ENCODE data around the gene RTTN. TPM values are rescaled to one million over a fixed set of nuclear protein-coding genes. Genes with fewer than 3 reads are reported as not detected.
"Not testable (repeated sequence)": the region's sequence is repeated elsewhere in the genome, so short reads cannot be mapped to it uniquely, and the experiment has no call there.

Gene RTTN, protein sequence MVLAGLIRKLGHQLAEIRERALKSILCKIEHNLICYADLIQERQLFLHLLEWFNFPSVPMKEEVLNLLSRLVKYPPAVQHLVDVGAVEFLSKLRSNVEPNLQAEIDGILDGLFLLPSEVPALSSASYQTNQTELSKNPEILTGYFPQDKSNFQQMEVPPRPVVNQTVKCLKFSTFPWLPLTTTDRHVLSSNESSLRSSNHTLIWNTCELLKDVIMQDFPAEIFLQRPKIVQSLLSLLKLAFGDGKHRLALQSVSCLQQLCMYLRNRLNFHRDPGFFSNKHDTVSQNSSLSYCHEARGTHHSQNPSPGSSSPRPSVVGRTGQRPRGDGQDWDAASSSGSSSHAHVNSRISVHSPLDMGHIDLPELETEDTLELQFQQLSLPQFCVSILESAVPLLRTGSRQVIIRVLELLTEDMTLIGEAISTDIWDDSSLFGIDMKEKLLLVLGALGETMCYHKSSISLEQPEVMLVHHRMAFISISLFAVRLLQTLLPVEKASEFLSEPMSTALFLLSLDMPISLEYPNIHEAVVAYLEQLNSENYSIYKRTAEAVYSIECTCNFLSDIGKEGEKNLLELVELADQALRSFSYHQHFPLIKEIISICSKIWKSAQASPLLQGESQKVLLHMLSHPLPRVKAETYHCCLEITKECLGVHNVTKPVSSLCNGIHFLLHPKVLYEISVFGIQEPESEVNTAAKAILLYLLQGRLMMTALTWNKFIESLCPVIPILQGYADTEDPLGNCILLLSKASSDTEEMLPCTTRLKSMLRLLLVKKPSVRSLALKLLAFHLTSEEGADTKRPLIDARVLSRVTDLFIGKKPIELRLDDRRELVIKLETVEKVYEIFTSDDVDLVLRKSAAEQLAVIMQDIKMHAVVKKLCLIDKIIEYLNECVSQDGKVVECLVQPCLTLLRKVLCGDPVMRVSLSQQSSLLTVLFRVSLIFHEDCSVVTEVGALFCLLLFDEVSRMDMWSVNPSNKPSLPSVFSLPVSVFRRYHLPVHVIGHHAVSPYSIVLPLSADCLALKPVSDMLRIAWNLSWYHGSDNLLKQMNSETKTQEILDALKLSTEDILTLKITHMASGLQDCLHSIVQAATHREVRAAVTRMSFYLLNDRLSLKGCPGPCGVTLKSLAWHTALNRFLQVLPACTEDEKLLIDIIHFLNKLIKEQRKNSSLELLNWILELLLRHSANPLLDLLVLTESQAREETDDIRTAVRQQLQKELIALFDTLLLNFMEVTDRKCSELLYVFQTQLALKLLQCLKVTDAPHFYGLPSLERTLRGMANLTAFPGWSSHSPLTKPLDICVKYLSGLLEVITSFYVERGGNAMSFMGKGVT (N-terminal part only)
- 10 to 100 TPM in 1 of 2 donors, 1 to 10 TPM in 1; 7.1 to 10.0 TPM for total RNA-seq
- long read RNA-seq, partial matches to known transcripts: 1 of 2 reads
- long read RNA-seq, other reads (novel, unspliced or antisense): 1 of 2 reads

DNA sequence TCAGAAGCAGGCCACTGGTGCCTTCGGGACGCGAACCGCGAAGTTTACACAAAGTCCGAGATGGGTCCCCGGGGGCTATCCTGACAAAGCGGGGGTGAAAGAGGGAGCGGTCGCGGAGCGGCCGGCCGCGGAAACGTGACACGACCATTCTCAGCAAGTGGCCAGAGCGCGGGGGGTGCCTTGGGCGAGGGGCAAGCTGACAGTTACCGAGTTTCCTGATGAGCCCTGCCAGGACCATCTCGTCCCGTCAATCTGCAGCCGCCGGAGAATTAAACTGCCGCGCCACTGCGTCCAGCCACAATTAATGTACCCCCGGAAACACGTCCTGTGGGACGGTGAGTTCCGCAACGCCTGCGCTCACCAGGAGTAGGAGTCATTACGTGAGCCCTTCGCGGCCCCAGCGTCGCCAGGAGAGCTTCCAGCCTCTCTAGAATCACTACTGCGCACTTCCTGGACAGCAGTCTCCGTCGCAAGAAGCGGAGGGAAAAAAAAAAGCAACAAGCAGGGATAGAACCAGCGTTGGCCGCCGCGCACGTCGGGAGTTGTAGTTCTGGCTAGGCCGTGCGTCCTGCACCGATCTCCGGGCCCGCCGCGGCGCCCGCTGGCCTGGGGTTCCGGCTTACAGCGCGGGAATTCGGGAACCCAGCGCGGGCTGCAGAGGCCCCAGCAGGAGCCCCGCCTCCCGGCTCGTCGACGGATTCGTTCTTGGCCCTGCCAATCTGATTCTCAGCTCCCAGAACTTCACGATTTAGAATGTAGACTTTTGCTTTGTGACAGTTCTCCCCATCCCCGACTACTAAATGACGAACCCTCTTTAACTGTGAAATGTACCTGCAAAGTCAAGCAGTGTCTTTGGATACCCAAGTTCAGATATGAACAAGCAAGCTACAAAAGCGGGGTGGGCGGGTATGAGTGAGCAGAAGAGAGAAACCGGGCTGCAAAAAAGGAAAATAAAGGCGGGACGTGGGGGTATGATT is at the start of gene RTTN:
RTTN (minus strand) TSS at position 267 of the 977 bp plus-strand sequence; CDS start at position 238, 29 bp downstream.
- peak; percentile 99 for ATAC-seq
- intact Hi-C loops (cut with DNase I, micrococcal nuclease): no loop called here

DNA sequence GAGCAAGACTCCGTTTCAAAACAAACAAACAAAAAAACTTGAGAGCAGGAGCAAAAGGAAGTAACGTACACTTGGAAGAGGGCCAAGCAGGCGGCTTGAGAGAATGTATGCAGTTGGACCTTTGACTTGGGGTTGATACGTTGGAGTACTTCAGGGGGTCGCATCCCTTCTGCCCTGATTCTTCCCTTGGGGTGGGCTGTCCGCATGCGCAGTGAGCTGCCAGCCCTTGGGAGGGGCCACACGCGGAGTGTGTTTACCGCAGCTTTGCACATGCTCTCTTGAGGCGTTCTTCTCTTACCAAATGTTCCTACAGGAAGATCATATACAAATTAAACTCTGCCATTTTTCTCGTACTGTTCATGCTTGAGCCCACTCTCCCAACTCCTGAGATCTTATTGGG is 45.3 kb upstream of the RTTN start:
- intact Hi-C loops (cut with DNase I, micrococcal nuclease): no loop called here
- ATAC-seq: no peak
- peak in 1 of 2 donors; percentile 13 for DNase-seq

More for the DNA sequence above, at the start of gene RTTN:
- peak; percentile 93 to 96 for DNase-seq

DNA sequence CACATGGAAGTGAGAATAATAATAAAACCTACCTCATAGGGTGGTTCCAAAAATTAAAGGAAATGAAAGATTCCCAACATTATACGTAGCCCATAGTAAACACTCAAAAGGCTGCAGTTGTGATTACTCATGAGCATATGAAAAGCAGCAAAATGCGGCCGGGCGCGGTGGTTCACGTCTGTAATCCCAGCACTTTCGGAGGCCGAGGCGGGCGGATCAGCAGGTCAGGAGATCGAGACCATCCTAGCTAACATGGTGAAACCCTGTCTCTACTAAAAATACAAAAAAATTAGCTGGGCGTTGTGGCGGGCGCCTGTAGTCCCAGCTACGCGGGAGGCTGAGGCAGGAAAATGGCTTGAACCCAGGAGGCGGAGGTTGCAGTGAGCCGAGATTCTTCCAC is 44.4 kb upstream of the RTTN start:
- intact Hi-C loops (cut with DNase I, micrococcal nuclease); ATAC-seq; DNase-seq: not testable (repeated sequence)

DNA sequence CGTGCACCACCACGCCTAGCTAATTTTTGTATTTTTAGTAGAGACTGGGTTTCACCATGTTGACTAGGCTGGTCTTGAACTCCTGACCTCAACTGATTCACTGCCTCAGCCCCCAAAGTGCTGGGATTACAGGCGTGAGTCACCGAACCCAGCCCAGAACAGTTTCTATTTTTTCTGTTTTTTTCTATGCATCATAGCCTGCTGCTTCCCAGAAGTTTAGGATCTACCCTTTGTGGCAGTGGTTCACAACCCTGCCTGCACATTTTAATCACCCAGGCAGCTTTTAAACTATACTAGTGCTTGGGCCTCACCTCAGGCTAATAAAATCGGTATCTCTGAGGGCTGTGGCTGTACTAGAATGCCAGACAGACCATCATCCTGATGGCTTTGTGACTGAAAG is 43.6 kb upstream of the RTTN start:
- intact Hi-C loops (cut with DNase I, micrococcal nuclease): no loop called here
- no peak for DNase-seq
- ATAC-seq: no peak

DNA sequence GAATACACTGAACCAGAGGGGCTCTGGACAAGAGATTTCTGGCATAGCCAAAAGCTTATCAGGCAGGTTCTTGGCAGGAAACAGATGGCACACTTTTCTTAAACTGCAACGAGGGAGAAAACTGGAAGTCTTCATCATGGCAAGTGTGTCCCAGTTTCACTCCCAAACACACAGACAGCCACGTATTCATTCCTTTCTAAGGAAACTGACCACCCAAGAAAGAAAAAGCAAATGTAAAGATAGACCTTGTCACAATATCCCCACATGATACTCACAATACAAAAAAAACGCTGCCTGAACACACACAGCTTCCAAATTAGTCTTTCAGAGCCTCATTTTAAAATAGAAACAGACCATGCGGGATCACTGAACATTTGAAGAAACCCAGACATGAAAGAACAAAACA is 40.6 kb upstream of the RTTN start:
- intact Hi-C loops (cut with DNase I, micrococcal nuclease): no loop called here
- no peak for DNase-seq
- no peak for ATAC-seq

DNA sequence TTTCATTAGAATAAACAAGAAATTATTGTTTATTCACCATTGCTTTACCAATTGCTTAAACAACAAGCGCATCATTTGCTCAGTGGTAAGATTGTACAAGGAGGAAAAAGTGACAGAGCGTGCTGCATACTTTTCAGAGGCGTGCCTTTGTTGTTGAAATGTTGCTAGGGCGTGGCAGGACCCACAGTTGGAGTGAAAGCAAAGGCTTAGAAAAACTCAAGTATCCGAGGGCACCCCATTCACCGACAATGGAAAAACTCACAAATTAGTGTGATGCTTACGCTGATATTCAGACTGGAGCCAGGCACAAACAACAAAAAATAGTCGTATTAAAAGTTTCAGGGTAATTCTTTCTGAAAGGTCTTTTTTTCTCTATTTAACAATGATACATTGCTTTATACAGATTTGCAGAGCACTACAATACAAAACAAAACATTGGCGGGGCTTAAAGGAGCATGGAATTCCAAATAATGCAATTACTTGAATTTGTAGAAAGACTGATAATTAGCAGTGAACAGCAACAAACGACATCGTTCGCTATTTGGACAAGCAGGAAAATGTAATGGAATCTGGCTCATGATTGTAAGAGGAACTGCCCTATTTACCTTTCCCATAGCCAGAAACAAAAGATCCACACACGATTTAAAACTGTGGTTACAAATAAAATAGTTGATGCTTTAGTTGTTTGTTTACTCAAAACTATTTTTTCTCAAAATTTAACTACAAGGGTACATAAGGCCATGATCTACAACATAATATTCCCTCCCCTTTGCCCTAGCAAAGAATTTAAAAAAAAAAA is 37.8 kb upstream of the RTTN start:
- intact Hi-C loops (cut with DNase I, micrococcal nuclease): no loop called here
- ATAC-seq (peak; percentile 91), DNase-seq (peak in 1 of 2 donors; percentile 62)

DNA sequence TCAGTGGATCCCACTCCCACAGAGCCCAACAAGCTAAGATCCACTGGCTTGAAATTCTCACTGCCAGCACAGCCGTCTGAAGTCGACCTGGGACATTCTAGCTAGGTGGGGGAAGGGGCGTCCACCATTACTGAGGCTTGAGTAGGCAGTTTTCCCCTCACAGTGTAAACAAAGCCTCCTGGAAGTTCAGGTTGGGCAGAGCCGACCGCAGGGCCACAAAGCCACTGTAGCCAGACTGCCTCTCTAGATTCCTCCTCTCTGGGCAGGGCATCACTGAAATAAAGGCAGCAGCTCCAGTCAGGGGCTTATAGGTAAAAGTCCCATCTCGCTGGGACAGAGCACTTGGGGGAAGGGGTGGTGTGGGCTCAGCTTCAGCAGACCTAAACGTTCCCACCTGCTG is 31.4 kb upstream of the RTTN start:
- intact Hi-C loops (cut with DNase I, micrococcal nuclease); DNase-seq; ATAC-seq: not testable (repeated sequence)

DNA sequence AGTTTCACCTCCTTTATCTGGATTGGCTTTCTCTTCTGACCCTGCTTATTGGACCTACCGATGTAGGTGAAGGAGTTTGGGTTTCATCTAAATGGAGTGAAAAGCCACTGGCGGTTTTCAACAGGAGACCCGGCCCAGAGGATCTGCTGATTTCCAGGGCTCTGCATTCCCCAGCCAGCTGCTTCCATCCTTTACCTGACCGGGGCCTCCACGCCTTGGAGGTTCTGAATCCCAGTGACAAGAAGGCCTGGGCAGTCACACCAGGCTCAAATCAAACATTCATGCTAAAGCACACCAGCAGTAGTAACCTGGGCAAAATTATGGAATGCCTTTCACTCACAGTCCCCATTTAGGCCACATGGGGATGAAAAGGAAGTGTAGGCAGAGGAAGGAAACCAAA is 30.0 kb upstream of the RTTN start:
- intact Hi-C loops (cut with DNase I, micrococcal nuclease): no loop called here
- no peak for ATAC-seq
- DNase-seq: no peak

DNA sequence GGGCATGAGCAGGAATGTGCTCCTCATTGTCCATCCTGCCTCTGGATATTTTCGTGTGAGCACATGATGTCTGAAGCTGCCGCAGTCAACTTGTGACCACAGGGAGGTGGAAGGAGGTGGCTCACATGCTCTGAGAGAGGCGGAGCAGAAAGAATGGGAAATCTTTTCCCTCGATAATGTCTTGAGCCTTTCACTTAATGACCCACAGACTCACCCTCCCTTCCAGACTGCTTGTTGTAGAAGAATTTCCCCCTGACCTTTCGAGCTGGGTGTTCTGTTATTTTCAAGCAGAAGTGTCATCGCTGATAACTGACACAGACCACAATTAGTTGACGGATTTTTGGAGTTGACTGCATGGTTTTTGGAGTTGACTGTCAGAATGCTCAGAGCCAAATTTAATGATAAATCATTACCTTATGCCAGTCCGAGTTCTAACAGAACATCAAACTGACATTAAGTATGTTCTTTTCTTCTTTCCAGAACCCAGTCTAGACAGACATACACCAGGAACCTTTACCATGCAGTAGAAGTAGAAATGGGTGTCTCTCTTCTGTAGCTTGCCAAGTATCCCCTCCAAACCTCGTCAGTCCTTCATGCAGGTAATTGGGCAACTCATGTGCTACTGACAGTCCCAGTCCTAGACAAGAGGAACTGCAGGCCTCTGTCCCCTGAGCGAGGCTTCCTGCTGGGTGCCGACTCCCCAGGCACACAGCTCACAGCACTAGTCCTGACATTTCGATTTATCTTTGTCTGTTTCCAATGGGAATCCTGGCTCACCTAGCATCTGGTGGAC is 29.4 kb upstream of the RTTN start:
- DNase-seq (no peak), ATAC-seq (no peak)
- intact Hi-C loops (cut with DNase I, micrococcal nuclease): no loop called here

DNA sequence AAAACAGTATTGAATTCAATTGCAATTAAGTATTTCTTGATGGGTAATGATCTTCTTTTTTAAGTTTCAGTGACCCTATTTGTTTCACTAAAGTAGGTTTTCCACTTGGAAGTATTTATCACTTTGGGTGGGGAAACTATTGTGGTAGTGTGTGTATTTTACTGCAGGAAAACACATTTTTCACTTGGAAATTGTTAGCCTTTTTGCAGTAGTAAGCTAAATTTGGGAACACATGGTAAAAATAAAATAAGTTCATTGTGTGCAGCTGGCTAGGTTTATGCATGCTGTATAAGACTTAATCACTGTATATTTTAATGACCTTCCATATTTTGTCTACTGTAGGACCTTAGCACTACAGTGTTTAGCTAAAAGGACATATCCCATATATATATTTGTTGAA is 28.5 kb upstream of the RTTN start:
- intact Hi-C loops (cut with DNase I, micrococcal nuclease): no loop called here
- ATAC-seq: no peak

DNA sequence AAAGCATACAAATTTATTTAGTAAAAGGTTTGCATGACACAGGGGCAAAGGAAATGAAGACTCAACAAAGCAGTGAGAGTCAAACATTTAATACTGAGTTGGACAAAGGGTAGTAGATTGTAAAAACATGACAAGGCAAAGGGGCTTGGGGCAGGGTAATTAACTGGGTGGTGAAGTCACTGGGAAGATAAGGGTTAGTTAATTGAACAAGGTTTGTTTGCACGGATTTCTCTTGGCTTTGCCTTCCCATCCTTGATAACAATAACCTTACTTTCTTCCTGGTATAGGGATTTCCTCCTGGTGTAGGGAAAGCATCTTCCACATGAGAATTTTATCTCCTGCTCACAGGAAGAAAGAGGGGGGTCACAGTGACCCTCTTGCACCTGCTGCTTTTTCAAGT is 26.8 kb upstream of the RTTN start:
- peak; percentile 75 for ATAC-seq
- intact Hi-C loops (cut with DNase I, micrococcal nuclease): no loop called here
- no peak for DNase-seq

More for the DNA sequence above, 28.5 kb upstream of the RTTN start:
- no peak for DNase-seq

DNA sequence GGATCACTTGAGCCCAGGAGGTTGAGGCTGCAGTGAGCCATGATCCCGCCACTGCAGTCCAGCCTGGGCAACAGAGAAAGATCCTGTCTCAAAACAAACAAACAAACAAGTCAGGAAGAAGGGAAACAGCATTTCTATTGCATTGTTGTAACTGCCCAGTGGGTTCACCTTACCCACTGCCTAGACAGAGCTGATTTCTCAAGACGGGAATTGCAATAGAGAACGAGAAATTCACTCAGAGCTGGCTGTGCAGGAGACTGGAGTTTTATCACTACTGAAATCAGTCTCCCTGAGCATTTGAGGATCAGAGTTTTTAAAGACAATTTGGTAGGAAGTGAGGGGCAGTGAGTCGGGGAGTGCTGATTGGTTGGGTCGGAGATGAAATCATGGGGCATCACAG is 24.2 kb upstream of the RTTN start:
- ATAC-seq: no peak
- no peak for DNase-seq
- intact Hi-C loops (cut with DNase I, micrococcal nuclease): no loop called here

DNA sequence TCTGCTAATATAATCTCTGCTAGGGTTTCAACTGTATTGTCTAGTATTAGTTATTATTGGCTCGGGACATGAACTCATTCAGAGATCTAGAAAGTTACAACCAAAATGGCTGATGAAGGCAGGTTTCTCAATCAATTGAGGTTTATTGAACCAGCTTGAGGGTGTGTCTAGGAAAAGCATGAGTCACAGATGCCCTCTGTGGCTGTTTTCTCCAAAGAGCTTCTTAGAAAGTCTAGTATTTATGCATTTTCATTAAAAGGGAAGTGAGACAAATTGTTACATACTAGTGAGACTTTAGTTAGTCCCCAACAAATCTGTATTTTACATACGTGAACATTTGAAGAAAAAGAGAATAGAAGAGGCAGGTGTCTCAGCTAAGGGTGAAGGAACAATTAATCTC is 23.0 kb upstream of the RTTN start:
- intact Hi-C loops (cut with DNase I, micrococcal nuclease): no loop called here
- no peak for DNase-seq
- no peak for ATAC-seq

DNA sequence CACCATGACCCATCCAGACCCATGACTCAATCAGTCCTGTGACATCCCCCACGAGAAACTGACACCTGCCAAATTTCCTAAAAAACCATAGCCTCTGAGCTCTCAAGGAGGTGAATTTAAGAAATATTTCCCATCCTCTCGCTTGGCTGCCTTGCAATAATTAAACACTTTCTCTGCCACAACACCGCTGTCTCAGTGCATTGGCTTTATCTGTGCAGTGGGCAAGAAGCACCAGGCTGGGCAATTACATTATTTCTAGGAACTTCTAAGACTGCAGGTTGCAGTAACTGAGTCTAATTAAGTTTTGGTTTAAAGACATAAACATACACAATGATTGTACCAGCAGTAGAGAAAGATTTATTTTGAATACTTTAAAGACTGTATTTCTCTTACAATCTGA is 22.0 kb upstream of the RTTN start:
- no peak for DNase-seq
- intact Hi-C loops (cut with DNase I, micrococcal nuclease): no loop called here
- ATAC-seq: no peak

DNA sequence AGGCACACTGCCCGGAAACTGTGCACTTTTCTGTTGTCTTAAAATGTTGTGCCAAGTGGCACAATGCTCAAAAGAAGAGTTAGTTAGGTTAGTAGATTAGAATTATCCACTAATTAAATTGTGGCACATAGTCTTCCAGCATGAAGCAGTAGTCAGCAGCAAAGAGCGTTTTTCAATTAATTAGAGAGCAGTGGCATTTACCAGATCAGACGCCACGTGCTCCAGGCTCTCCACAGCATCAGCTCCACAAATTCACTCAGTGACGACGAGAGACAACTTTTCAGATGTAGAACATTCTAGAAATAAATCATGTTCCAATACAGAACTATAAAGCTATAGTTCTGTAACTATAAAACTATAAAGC is 16.4 kb upstream of the RTTN start:
- intact Hi-C loops (cut with DNase I, micrococcal nuclease): no loop called here
- DNase-seq: no peak
- no peak for ATAC-seq

DNA sequence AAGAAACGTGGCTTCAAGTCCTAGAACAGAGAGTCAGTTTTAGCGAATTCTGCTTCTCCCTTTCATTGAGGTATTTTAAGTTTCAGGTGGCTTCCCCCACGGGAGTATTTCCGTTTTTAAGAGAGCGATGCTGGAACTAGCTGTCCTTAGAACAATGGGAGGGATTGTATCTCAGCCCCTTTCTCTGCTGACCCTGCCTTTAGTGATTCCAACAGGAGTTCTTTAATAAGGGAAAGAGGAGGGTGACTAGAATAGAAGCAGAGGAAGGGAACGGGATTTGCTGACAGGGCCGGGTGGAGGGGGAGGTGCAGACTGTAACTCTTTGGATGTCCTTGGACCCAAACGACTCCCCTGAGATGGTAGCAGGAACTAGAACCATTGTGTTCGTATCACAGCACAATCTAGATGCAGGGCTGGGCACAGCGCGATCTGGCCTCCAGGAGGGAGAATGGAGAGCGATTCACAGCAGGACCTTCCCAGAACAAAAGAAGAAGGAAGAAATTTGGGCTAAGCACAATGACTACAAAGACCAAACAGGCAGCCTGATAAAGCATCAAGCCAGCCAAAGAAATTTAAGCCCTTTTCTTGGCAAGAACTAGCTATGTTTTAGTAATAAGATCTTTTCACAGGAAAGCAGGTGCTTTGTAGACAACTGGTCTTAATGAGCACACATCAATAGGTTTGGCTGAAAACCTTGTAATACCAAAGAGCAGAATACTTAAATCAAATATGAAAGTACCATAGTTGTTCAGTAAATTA is 15.8 kb upstream of the RTTN start:
- ATAC-seq (no peak), DNase-seq (no peak)
- intact Hi-C loops (cut with DNase I, micrococcal nuclease): no loop called here

Data from left colon (tissue), 2 donors.